ENCODE measurements around the gene TMOD4.
"Not testable (repeated sequence)": the region's sequence is repeated elsewhere in the genome, so short reads cannot be mapped to it uniquely, and the experiment has no call there.

The TMOD4 gene

GRCh38 chr1:151175863-151176262 lies at the start of gene TMOD4:
TSS of gene TMOD4 (minus strand) at chr1:151175981. CDS start at chr1:151174875, 1,106 bp downstream.
- DNase-seq, result no peak

DNA sequence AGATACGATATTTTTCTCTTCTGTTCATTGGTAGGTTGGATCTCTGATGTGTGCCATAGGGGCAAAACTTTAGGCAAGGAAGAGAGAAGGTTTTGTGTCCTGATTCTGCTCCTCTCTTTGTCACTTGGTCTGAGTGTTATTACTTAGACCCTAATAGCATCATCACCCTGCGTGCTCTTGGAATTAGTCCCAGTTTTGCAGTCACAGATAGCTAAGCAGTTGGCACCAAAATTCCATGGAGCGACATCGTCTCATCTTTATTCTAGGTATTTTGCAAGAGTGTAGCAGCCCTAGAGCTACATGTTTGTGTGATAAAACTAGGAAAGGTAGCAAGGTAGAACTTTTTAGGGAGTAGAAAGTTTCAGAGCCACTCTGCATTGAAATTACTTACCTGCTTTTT lies 46.3 kb upstream of the TMOD4 start:
- DNase-seq, result no peak

DNA sequence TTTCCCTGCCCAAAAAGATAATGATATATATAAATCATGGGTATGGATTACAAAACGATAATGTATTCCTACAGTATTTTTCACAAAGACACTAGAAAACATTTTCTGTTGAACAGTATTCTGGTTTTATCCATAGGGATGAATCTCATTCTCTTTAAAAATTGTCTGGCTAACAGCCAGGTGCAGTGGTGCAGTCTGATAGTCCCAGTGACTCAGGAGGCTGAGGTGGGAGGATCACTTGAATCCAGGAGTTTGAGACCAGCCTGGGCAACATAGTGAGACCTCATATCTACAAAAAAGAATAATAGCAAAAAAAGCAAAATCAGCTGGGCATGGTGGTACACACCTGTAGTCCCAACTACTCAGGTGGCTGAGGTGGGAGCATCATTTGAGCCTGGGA lies 45.8 kb upstream of the TMOD4 start:
- no peak for DNase-seq

DNA sequence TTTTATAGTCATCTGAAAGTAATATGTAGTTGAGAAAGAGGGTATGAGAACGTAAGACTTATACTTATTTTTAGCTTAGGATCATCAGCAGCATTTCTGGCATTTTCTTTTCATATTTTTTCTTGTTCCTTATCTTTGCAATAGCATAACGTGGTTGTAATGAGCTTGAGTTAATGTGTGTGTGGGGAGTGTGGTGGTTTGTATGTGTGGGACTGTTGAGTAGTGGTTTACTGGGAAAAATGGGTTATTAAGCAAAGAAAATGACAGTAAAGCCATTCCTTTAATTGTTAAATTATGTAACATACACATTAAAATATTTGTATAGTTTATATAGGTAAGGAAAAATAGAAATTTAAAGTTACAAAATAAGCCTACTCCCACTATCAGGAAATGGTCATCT lies 37.8 kb upstream of the TMOD4 start:
- DNase-seq, result no peak

DNA sequence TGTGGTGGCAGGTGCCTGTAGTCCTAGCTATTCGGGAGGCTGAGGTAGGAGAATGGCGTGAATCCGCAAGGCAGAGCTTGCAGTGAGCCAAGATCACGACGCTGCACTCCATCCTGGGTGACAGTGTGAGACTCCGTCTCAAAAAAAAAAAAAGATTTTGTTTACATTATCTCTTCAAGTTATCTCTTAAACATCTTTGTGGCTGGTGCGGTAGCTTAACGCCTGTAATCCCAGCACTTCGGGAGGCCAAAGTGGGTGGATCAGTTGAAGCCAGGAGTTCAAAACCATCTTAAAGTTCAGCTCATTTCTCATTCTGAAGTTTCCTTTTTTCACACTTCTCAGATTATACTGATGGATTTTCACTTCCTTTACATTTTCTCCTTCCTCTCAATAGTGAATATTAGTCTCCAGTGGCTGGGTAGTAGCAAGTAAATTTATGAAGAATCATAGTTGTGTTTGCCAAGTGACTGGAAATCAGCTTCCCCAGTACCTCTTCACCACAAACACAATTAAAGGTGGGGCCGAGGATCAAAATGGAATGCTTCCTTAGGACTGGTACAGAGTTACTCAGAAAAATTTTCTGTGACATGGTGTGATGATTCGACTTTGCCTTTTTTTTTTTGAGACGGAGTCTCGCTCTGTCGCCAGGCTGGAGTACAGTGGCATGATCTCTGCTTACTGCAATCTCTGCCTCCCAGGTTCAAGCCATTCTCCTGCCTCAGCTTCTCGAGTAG lies 36.4 kb upstream of the TMOD4 start:
- no peak for DNase-seq

DNA sequence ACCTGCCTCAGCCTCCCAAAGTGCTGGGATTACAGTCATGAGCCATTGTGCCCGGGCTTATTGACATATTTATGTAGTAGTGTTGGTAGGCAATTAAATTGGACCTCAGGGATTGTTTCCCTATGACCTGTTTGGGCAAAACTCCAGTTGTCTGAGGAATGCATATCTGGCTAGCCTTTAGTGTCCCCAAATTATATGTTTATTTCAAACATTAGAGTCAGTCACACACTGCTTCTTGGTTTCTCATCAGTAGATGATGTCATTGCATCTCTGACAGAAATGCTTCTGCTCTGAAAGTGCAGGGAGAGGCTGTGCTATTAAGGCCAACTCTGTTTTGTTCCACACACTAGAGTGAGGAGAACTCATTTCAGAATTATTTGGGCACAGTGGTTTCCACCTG lies 35.0 kb upstream of the TMOD4 start:
- no peak for DNase-seq

DNA sequence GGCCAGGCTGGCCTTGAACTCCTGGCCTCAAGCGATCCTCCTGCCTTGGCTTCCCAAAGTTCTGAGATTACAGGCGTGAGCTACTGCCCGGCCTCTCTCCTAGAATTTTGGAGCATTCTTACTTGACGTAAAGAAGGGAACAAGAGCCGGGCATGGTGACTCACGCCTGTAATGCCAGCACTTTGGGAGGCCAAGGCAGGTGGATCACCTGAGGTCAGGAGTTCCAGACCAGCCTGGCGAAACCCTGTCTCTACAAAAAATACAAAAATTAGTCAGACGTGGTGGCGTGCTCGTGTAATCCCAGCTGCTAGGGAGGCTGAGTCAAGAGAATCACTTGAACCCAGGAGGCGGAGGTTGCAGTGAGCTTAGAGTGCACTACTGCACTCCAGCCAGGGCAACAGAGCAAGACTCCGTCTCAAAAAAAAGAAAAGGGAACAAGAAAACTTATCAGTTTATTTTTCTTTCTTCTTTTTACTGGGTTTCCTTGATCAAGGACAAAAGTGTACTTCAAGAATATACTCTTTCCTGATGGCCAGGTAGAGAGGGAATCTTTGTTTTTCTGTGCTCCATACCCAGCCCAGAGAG lies 29.7 kb upstream of the TMOD4 start:
- DNase-seq, result not testable (repeated sequence)

- no peak for DNase-seq
Observed at GRCh38 chr1:151199873-151200581, 24.2 kb upstream of the TMOD4 start.

DNA sequence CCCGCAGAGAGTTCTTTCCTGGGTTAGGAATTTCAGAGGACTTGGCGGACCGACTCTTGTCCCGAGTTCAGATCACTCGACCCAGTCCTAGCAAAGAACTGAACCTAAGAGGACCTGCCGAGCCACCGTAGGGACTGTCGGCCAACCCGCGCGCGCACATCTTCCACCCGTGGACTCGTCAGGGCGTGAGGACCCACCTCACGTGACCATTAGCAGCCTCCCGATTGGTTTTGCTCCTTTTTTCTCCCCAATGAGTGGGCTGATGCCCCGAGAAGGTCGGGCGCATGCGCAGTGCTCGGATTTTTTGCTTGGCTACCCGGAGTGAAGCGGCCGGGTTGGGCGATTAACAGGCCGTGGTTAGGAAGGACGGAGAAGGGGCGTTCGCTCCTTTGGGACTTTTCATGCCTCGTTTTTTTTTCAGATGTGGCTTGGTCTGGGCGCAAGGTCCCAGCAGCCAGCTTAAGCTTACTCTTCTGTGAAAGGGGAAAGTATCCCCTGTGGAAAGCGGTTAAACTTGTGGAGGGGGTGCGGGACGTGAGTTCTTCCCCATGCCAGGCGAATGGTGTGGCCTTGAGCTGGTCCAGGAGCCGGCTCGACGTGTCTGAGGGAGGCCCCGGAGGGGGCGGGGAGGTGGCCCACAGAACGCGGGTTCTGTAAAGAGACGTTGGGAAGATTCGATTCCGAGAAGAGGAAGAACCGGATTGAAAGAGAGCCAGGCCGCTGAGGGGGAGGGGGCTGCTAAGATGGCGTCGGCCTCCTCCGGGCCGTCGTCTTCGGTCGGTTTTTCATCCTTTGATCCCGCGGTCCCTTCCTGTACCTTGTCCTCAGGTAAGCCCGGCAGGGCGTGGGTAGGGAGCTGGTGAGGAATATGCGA lies 22.7 kb upstream of the TMOD4 start, which contains the start of gene PIP5K1A:
Gene PIP5K1A (plus strand): TSS at position 299 of the 874 bp plus-strand sequence. CDS start 445 bp downstream, at position 744.
- DNase-seq, result peak; percentile 97

GRCh38 chr1:151197863-151198253 lies 22.1 kb upstream of the TMOD4 start:
- no peak for DNase-seq

DNA sequence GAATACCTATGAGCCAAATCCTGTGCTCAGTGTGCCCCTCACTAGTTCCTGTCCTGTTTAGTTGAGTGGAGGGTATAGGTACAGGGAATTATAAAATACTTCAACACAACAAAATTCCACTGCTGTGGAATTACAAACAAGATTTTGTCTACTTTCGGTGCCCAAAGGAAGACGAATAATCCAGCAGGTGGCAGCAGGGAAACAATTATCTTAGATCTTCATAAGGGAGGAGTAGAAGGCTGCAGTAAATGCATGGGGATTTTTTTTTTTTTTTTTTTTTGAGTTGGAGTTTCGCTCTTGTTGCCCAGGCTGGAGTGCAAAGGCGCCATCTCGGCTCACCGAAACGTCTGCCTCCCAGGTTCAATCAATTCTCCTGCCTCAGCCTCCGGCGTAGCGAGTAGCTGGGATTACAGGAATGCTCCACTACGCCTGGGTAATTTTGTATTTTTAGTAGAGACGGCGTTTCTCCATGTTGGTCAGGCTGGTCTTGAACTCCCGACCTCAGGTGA lies 20.6 kb upstream of the TMOD4 start:
- DNase-seq, result peak; percentile 88

GRCh38 chr1:151194894-151195594 lies 19.3 kb upstream of the TMOD4 start:
- DNase-seq, result peak; percentile 2

DNA sequence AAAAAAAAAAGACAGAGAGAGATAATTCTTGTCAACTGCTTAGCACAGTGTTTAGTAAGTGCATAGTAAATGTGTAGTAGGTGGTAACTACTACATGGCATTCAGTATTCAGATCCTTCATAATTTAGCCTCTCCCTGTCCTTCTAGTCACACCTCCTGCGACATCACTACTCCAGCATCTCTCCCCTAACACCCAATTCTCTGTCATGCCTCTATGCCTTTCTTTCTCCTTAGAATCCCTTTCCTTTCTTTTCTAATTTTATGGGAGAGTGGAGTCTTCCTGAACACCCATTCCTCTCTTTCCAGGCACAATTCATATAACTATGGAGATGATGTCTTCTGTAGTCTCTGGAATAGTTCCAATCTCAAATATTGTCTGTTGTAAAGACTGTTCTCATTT lies 18.1 kb upstream of the TMOD4 start:
- DNase-seq, result no peak

DNA sequence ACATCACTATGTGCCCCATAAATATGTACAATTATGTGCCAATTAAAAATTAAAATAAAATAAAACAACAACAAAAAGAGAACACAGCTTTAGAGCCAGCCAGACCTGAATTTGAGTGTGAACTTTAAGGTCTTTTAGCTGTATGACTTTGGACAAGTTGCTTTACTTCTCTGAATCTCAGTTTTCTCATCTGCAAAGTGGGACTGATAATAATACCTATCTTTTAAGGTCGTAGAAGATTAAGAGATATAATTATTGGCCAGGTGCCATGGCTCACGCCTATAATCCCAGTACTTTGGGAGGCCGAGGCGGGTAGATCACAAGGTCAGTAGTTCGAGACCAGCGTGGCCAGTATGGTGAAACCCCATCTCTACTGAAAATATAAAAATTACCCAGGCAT lies 17.5 kb upstream of the TMOD4 start:
- DNase-seq, result no peak

DNA sequence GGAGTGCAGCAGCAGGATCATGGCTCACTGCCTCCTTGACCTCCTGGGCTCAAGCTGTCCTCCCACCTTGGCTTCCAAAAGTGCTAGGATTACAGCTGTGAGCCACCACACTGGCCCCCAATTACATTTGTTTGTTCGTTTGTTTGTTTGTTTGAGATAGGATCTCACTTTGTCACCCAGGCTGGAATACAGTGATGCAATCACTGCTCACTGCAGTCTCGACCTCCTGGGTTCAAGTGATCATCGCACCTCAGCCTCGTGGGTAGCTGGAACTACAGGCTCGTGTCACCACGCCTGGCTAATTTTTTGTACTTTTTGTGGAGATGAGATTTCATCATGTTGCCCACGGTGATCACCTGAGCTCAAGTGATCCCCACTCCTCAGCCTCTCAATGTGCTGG lies 16.3 kb upstream of the TMOD4 start:
- no peak for DNase-seq

DNA sequence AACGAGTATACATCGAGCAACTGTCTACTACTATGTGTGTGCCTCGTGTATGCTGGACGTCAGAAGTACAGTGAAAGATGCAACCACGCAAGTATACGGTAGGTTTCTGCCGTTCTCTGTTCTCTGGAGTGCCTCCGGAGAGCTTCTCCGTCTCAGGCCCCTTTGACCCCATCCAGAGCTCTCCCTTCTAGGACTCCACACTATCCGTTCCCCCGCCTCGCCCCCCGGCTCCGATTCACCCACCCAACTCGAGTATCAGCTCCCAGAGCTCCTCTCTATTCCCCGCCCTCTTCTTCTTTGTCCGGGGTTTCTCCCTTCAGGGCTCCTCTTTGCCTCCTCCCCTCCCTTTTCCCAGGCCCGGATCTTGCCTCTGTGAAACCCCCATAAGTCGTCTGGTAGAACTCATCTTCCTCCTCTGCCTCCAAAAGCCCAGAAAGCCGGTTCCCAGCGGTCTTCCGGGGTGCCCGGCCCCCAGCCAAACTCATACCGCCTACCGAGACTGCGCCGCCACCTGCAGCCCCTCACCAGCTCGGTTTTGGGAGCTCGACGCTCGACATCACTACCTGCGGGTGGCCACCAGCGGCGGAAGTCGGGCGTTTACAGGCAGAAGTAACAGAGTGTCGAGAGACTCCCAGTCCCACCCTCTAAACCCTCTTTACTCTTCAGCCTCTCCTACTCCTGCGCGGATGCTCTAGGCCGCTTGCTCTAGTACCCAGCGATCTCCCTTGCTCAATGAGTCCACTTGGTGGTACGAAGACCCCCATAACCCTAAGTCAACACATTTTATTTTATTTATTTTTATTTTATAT lies 14.1 kb upstream of the TMOD4 start, which contains the start of gene VPS72:
Gene VPS72 (minus strand): TSS at position 561 of the 809 bp plus-strand sequence. CDS start 76 bp downstream, at position 485.
- DNase-seq, result peak; percentile 92

DNA sequence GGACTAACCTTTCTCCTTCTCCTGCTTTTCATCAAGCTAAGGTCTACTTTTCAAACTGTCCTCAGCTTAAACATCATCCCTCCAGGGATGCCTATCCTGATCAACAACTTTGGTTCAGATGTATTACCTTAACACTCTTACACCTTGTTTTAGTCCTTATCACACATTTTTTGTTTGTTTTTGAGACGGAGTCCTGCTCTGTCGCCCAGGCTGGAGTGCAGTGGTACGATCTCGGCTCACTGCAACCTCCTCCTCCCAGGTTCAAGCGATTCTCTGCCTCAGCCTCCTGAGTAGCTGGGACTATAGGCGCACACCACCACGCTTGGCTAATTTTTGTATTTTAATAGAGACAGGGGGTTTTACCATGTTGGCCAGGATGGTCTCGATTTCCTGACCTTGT lies 12.9 kb upstream of the TMOD4 start:
- not testable (repeated sequence) for DNase-seq

DNA sequence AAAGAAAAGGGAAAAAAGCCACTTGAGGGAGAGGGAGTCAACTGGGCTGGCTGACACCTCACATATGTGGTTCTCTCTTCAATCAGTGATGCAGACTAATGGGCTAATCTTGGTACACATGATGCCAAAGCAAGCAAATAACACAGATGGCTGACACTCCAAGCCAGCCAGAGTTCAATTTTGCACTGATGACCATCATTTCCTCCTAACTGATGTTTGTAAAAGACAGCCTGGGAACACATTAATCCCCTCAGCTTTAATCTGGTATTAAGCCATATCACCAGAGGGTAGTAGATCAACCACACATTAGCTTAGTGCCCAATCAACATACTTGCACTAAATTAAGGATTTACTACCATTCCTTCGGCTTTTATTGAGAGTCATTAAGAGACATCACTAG lies 11.4 kb upstream of the TMOD4 start:
- no peak for DNase-seq

DNA sequence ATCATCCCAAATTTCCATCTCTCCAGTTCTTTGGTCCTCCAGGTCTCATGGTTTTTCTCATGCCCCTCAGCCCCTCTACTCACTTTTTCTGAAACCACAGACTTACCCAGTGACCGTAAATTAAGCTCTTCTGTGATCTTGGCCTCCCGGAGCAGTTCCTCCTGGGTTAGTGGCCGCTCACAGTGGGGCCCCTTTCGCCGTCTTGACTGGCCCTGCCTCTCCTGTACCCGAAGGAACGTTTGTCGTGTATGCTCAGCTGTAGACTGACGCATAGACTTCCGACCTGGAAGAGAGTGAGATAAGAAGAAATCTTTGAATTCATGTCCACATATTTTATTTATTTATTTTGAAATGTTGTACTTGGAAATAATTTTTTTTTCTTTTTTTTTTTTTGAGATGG lies 8.4 kb upstream of the TMOD4 start:
- no peak for DNase-seq

DNA sequence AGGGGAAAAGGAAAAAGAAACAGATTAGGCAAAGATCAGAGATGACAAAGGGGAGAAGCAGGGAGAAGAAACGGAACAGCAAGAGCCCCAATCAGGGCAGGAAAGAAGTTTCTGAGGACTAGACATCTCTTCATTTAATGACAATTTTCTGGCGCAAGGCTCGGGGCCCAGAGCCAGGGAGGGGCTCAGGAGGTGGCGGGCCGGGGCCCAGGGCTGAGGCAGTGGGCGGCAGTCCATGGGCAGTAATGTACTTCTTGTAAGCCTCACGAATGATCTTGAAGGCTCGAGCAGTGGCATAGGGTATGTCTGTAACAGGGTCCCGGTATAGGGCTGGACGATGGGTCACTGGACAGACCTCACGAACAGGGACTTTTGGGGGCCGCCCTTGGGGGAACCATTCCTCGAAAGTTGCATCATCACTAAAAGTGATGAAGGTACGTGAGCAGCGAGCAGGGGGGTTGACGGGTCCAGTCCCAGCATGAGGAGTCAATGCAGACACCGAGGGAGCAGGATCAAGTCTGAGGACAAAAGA lies 799 bp upstream of the TMOD4 start:
- no peak for DNase-seq

Measured in DMS79 treated with DMSO at 0.1 percent for 48 hours (cell line).